Measurements from ENCODE around the gene SFXN5. TPM values are rescaled to one million over a fixed set of nuclear protein-coding genes. Genes with fewer than 3 reads are reported as not detected.
A peak's percentile ranks its signal among the peaks of the same experiment; 100 is the strongest.

The SFXN5 gene
- total and polyA plus RNA-seq, 2 donors (not counting 3 experiments of a cell fraction or from before 2014, with no cell fraction given): 18.7 to 28.6 TPM

- intact Hi-C loops (cut with micrococcal nuclease): no loop called here
- H3K79me2 ChIP-seq (ENCODE audit: control insufficient read depth, insufficient read depth, low read length): peaks cover 46% of the 10 kb centered on the region
- H3K36me3 ChIP-seq (ENCODE audit: control insufficient read depth in 2 of 2, extremely low read depth in 1 of 2, insufficient read depth in 2 of 2, low read length in 2 of 2): no peaks in the 10 kb centered on the region
- no peaks in the 10 kb centered on the region for H3K27me3 ChIP-seq (ENCODE audit: control insufficient read depth in 2 of 2, insufficient read depth in 2 of 2, low read length in 2 of 2)
- peak overlapping the region; percentile 28 for H3K9ac ChIP-seq (replicated peaks; ENCODE audit: extremely low read depth, insufficient read depth, low read length)
- ChIA-PET POLR2A (interaction anchor here (0.5 kb wide), 1 partner anchor 133 kb away, joined by 4 read pairs; no protein-coding TSS in a partner anchor), CTCF (interaction anchor here (0.7 to 2.2 kb wide), 9 partner anchors 10 to 171 kb away, joined by 3 to 11 read pairs (median 6); no protein-coding TSS in a partner anchor)
- H3K4me1 ChIP-seq (ENCODE audit: control insufficient read depth, extremely low read depth, insufficient read depth, low read length): peaks cover 23% of the 10 kb centered on the region
- dilution Hi-C loops (cut with MboI; ENCODE audit: extremely low pct_ligation_motif_present, low sequenced_read_pairs): no loop called here
- BruUV-seq (replicated peaks): no TSS peak
- peak overlapping the region; percentile 79 for H3K27ac ChIP-seq (ENCODE audit: insufficient read depth, low read depth, low read length)
- H3K4me2 ChIP-seq (ENCODE audit: insufficient read depth, low read length): peak overlapping the region; percentile 74
- no peak overlapping the region for H2AFZ ChIP-seq (ENCODE audit: low read depth, low read length)
- FAIRE-seq (peak; percentile 83), DNase-seq (ENCODE audit: low read depth, low spot score) (peak; percentile 76)
- TF ChIP-seq GATA2 (IDR thresholded peaks at IDR 0.05; ENCODE audit: insufficient read depth, insufficient read length, low read depth, low read length): no peak
- TF ChIP-seq POLR2A (IDR thresholded peaks at IDR 0.05; ENCODE audit: low read depth, low read length): no peak
- TF ChIP-seq EZH2 (IDR thresholded peaks at IDR 0.05; ENCODE audit: borderline replicate concordance, low read depth, low read length, severe bottlenecking): no peak
- no peak for TF ChIP-seq CTCF (IDR thresholded peaks at IDR 0.05; ENCODE audit: extremely low read depth in 1 of 2, insufficient read depth in 1 of 2, low read depth in 1 of 2, low read length in 2 of 2)
- TF ChIP-seq MAX (IDR thresholded peaks at IDR 0.05; ENCODE audit: insufficient read depth, insufficient read length): no peak
- no peak for TF ChIP-seq MYC (IDR thresholded peaks at IDR 0.05; ENCODE audit: low read depth, low read length)
- peak; percentile 69 for TF ChIP-seq JUN (IDR thresholded peaks at IDR 0.05; ENCODE audit: borderline replicate concordance, insufficient read depth, insufficient read length, low read depth)
- no peak for TF ChIP-seq POLR2AphosphoS5 (IDR thresholded peaks at IDR 0.05; ENCODE audit: insufficient read depth, low read depth, low read length)
- peak; percentile 90 for TF ChIP-seq FOS (IDR thresholded peaks at IDR 0.05; ENCODE audit: borderline replicate concordance, insufficient read depth, low read length)
- no peak overlapping the region for H3K4me3 ChIP-seq (replicated peaks in 1 of 3; ENCODE audit: insufficient read depth in 1 of 3, low read depth in 1 of 3, low read length in 3 of 3)
- no peaks in the 10 kb centered on the region for H3K9me1 ChIP-seq (replicated peaks; ENCODE audit: control insufficient read depth, extremely low read depth, insufficient read depth, low read length)
- H3K9me3 ChIP-seq (replicated peaks; ENCODE audit: control insufficient read depth, insufficient read depth, low read length): no peaks in the 10 kb centered on the region
- no peaks in the 10 kb centered on the region for H4K20me1 ChIP-seq (replicated peaks; ENCODE audit: control insufficient read depth, extremely low read depth, insufficient read depth, low read length)
These were observed 7.3 kb downstream of the SFXN5 start for GRCh38 chr2:73063909-73064875.
